ENCODE results near the gene GATM.

The GATM gene

DNA sequence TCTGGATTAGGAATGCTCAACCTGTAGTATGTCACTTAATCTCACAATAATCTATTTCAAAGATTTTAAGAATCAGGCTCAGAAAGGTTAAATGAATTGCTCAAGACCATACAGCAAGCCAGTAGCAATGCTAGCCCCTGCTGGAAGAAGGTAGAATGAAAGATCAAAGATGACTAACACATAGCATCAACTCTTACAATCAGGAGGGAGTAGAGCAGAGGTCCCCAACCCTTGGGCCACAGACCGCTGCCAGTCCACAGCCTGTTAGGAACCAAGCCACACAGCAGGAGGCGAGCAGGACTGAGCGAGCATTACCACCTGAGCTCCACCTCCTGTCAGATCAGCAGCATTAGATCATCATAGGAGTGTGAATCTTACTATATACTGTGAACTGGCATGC is 15.5 kb upstream of the GATM start:
- no peak overlapping the region for H3K4me3 ChIP-seq
- no peak overlapping the region for H3K9ac ChIP-seq
- H4K20me1 ChIP-seq, result no peaks in the 10 kb centered on the region
- no peaks in the 10 kb centered on the region for H3K9me3 ChIP-seq (replicated peaks in 1 of 11)
- H3K27ac ChIP-seq, result no peak overlapping the region
- H3K4me2 ChIP-seq, result no peak overlapping the region
- peaks cover 0 to 40% (median 10%) of the 10 kb centered on the region in 10 experiments; a peak in 13 of 20 replicates for H3K4me1 ChIP-seq
- peaks cover 0 to 15% (median 0%) of the 10 kb centered on the region in 11 experiments; a peak in 4 of 22 replicates for H3K27me3 ChIP-seq
- H3K36me3 ChIP-seq, result no peaks in the 10 kb centered on the region
- TF ChIP-seq Cebpa-rat (IDR thresholded peaks at IDR 0.05), result no peak

DNA sequence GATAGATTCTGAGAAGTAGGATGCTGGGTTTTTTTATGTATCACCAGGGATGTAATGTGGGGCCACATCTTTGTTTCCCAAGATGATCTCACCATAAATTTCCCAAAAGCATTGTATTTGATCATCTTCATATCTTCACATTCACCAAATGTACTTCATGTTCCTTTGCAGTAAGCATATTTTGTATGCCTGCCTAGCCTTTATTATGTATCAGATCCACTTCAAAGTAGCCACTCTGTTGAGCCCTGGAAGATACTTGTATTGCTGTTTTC is 14.2 kb upstream of the GATM start:
- H3K4me3 ChIP-seq, result no peak overlapping the region
- peak overlapping the region in 4 of 11 experiments; percentile 8 to 82 (median 76); a peak in 6 of 22 replicates for H3K27ac ChIP-seq
- H3K4me1 ChIP-seq, result peaks cover 0 to 40% (median 10%) of the 10 kb centered on the region in 10 experiments; a peak in 13 of 20 replicates
- H3K9ac ChIP-seq, result peak overlapping the region in 3 of 11 experiments; percentile 44 to 69 (median 51); a peak in 3 of 22 replicates
- no peak for TF ChIP-seq Cebpa-rat (IDR thresholded peaks at IDR 0.05)
- no peaks in the 10 kb centered on the region for H4K20me1 ChIP-seq
- peaks cover 0 to 15% (median 0%) of the 10 kb centered on the region in 11 experiments; a peak in 4 of 22 replicates for H3K27me3 ChIP-seq
- H3K9me3 ChIP-seq (replicated peaks in 1 of 11), result no peaks in the 10 kb centered on the region
- H3K36me3 ChIP-seq, result no peaks in the 10 kb centered on the region
- peak overlapping the region in 7 of 11 experiments; percentile 5 to 83 (median 48); a peak in 13 of 22 replicates for H3K4me2 ChIP-seq

DNA sequence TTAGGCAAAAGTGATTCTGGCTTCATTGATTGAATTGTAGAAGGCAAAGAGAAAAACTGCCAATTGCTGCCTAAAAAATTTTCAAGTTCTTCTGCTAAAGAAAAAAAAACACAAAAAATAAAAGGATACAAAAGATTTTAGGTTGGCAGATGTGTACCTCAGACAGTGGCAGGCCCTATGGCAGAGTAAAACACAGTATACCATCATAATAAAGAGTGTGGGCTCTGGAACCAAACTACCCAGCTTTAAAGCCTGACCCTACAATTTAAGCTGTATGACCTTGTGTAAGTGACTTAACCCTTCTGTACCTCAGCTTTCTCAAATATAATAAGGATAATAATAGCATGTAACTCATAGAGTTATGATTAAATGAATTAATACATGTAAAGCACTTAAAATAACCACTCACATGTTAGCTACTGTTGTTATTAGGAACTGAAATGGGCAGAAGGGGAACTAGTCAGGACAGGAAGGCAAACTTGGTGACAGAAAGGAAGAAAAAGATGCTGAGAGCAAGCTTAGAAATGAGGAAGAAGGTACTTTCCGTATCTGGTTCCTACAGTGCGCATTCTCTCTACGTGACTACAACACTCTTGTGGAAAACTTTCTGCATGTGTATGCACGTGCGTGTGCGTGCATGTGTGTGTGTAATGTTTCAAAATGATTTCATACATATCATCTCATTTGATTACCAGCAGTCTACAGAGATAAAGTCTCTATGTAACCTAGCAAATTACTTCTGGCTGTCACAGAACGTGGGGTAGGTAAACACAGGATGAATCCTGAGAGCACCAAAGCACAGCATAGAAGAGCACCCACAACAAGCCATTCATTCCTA is 13.6 kb upstream of the GATM start:
- Histone ChIP-seq H3K4me2 (peak overlapping the region in 7 of 11 experiments; percentile 5 to 83 (median 48); a peak in 13 of 22 replicates), H3K4me3 (no peak overlapping the region), H3K9ac (peak overlapping the region in 3 of 11 experiments; percentile 59 to 69 (median 65); a peak in 5 of 22 replicates), H3K27me3 (peaks cover 0 to 15% (median 0%) of the 10 kb centered on the region in 11 experiments; a peak in 4 of 22 replicates), H4K20me1 (no peaks in the 10 kb centered on the region), H3K27ac (peak overlapping the region in 5 of 11 experiments; percentile 8 to 82 (median 74); a peak in 9 of 22 replicates), H3K4me1 (peaks cover 0 to 40% (median 10%) of the 10 kb centered on the region in 10 experiments; a peak in 13 of 20 replicates), H3K36me3 (no peaks in the 10 kb centered on the region), H3K9me3 (replicated peaks in 1 of 11) (no peaks in the 10 kb centered on the region)
- TF ChIP-seq Cebpa-rat (IDR thresholded peaks at IDR 0.05), result no peak

DNA sequence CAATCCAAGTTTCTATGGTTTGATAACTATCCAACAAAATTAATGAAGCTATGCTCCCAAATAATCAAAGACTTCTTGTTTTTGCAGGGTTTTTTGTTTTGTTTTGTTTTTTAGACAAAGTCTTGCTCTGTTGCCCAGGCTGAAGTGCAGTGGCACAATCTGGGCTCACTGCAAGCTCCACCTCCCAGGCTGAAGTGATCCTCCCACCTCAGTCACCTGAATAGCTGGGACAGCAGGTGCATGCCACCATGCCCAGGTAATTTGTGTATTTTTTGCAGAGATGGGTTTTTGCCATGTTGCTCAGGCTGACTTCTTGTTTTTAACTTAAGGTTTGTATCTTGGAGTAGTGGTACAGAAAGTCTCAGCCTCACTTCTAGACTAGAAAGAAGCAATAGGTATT is 11.0 kb upstream of the GATM start:
- Histone ChIP-seq H3K4me2 (peak overlapping the region in 2 of 11 experiments; percentile 48 to 79; a peak in 2 of 22 replicates), H3K4me1 (peaks cover 0 to 40% (median 10%) of the 10 kb centered on the region in 10 experiments; a peak in 13 of 20 replicates), H3K27me3 (peaks cover 0 to 15% (median 0%) of the 10 kb centered on the region in 11 experiments; a peak in 4 of 22 replicates), H3K27ac (no peak overlapping the region), H4K20me1 (no peaks in the 10 kb centered on the region), H3K9ac (no peak overlapping the region), H3K9me3 (replicated peaks in 1 of 11) (no peaks in the 10 kb centered on the region), H3K4me3 (no peak overlapping the region), H3K36me3 (no peaks in the 10 kb centered on the region)
- TF ChIP-seq Cebpa-rat (IDR thresholded peaks at IDR 0.05), result no peak

DNA sequence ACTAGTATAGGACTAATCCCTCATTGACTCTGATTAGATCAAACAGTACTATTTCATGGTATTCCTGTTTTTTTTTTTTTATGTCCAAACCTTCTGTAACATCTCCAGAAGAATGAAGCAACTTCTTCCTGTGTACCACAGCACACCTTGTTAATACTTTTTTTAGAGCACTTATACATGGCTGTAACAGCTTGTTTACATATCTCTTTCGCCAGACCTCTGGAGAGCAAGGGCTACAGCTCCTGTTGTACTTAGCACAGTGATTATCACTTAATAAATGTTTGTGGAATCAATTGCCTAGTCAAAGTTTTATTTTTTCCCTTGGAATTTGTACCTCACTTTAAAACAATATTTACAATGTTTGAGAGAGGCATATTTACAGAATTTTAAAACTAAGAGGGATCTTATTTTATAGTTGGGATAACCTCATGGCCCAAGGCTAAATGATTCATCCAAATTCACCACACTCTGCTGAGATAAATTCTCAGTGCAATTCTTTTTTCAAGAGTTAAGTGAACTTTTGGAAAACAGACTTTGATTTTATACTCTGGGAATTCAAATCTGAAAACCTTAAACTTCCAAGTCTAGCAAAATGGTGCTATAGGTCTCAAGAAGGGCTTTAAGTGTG is 9.2 kb upstream of the GATM start:
- Histone ChIP-seq H3K9ac (no peak overlapping the region), H4K20me1 (no peaks in the 10 kb centered on the region), H3K27me3 (peaks cover 0 to 12% (median 0%) of the 10 kb centered on the region in 11 experiments; a peak in 4 of 22 replicates), H3K9me3 (replicated peaks in 1 of 11) (no peaks in the 10 kb centered on the region), H3K4me1 (peaks cover 0 to 31% (median 9%) of the 10 kb centered on the region in 10 experiments; a peak in 13 of 20 replicates), H3K36me3 (no peaks in the 10 kb centered on the region), H3K4me2 (no peak overlapping the region), H3K27ac (no peak overlapping the region), H3K4me3 (no peak overlapping the region)
- TF ChIP-seq Cebpa-rat (IDR thresholded peaks at IDR 0.05), result no peak

DNA sequence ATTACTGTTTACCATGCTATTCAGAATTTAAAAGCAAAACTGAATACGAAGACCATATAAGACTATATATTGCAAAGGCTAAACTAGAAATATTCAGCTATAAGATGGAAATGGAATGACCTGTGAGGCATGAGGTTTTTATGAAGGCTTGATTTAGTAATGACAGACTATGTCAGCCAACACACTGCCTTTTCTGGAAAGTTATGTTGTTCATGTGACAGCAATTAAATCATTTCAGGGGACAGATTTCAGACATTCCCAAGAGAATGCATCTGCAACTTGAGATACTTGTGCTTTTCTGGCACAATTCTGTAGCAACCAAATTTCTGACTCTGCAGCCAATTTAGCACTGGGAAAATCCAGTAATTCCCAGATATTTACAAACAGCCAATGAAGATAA is 8.6 kb upstream of the GATM start:
- Histone ChIP-seq H3K4me1 (peaks cover 0 to 27% (median 4%) of the 10 kb centered on the region in 10 experiments; a peak in 12 of 20 replicates), H3K9ac (no peak overlapping the region), H3K27ac (no peak overlapping the region), H3K27me3 (peaks cover 0 to 7% (median 0%) of the 10 kb centered on the region in 11 experiments; a peak in 2 of 22 replicates), H3K36me3 (no peaks in the 10 kb centered on the region), H4K20me1 (no peaks in the 10 kb centered on the region), H3K4me2 (no peak overlapping the region), H3K9me3 (replicated peaks in 1 of 11) (no peaks in the 10 kb centered on the region), H3K4me3 (no peak overlapping the region)
- TF ChIP-seq Cebpa-rat (IDR thresholded peaks at IDR 0.05), result no peak

DNA sequence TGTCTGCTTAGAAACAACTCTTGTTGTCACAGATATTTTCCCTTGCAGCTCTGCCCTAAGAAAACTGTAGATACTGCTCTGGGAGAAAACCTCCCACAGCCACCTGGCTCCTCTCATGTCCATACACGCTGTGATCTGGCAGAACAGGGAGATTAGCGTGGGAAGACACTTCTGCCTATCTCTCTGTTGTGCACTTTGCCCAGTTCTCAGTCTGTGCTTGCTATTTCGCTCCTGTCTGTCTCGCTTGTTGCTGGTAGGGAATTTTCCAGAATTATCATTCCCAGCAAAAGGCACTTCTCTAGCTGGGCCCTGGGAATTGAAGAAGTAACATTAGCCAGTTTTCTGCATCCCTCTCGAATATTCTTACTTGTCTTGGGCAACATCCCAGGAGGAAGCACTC is 8.1 kb upstream of the GATM start:
- H3K4me1 ChIP-seq, result peaks cover 0 to 22% (median 0%) of the 10 kb centered on the region in 10 experiments; a peak in 7 of 20 replicates
- no peak overlapping the region for H3K4me3 ChIP-seq
- H3K9ac ChIP-seq, result no peak overlapping the region
- H3K27ac ChIP-seq, result no peak overlapping the region
- no peak for TF ChIP-seq Cebpa-rat (IDR thresholded peaks at IDR 0.05)
- peaks cover 0 to 2% (median 0%) of the 10 kb centered on the region in 11 experiments; a peak in 1 of 22 replicates for H3K27me3 ChIP-seq
- H3K9me3 ChIP-seq (replicated peaks in 1 of 11), result no peaks in the 10 kb centered on the region
- H4K20me1 ChIP-seq, result no peaks in the 10 kb centered on the region
- no peaks in the 10 kb centered on the region for H3K36me3 ChIP-seq
- no peak overlapping the region for H3K4me2 ChIP-seq

DNA sequence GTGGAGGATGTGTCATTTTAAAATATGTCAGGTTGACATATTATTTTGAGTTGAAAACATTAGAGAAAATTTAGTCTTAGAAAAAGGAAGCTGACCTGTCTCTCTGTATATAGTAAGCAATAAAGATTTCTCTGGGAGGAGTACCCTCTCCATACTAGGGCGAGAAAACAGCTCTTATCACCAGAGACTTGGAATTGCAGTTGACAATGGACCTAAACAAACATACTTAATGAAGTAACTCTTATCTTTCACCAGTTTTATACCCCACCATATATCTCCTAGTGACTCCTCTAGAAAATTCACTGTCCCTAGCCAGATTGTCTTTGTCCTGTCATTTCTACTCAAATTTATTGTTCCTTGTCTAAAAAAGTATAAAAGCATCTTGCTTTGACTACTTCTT is 7.2 kb upstream of the GATM start:
- no peaks in the 10 kb centered on the region for H3K9me3 ChIP-seq (replicated peaks in 1 of 11)
- no peak for TF ChIP-seq Cebpa-rat (IDR thresholded peaks at IDR 0.05)
- no peak overlapping the region for H3K4me2 ChIP-seq
- no peaks in the 10 kb centered on the region for H3K36me3 ChIP-seq
- H3K9ac ChIP-seq, result no peak overlapping the region
- H3K4me3 ChIP-seq, result no peak overlapping the region
- no peak overlapping the region for H3K27ac ChIP-seq
- no peaks in the 10 kb centered on the region for H3K27me3 ChIP-seq
- H4K20me1 ChIP-seq, result no peaks in the 10 kb centered on the region
- H3K4me1 ChIP-seq, result peaks cover 0 to 14% (median 0%) of the 10 kb centered on the region in 10 experiments; a peak in 4 of 20 replicates

DNA sequence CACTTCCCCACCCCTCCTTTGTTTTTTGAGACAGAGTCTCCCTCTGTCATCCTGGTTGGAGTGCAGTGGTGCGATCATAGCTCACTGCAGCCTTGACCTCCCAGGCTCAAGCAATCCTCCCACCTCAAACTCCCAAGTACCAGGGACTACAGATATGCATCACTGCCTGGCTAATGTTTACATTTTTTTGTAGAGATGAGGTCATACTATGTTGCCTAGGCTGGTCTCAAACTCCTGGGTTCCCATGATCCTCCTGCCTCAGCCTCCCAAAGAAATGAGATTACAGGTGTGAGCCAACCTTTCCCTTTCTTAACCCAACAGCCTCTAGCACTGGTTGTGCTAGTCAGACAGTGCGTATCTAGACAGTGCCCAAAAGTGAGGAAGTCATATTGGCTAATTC is 6.4 kb upstream of the GATM start:
- TF ChIP-seq Cebpa-rat (IDR thresholded peaks at IDR 0.05), result no peak
- no peaks in the 10 kb centered on the region for H3K9me3 ChIP-seq (replicated peaks in 1 of 11)
- H3K9ac ChIP-seq, result no peak overlapping the region
- H3K36me3 ChIP-seq, result no peaks in the 10 kb centered on the region
- H3K4me1 ChIP-seq, result peaks cover 0 to 5% (median 0%) of the 10 kb centered on the region in 10 experiments; a peak in 4 of 20 replicates
- H3K27ac ChIP-seq, result no peak overlapping the region
- H3K27me3 ChIP-seq, result peaks cover 0 to 5% (median under 1%) of the 10 kb centered on the region in 11 experiments; a peak in 9 of 22 replicates
- no peaks in the 10 kb centered on the region for H4K20me1 ChIP-seq
- H3K4me3 ChIP-seq, result no peak overlapping the region
- H3K4me2 ChIP-seq, result no peak overlapping the region

Measured in BLaER1 treated with 17β-estradiol and CSF1 and Interleukin-3, amounts not matched to agents 10 nM and 100 nM (cell line).